ENCODE results near the gene CREB3L2. TPM values are rescaled to one million over a fixed set of nuclear protein-coding genes. Genes with fewer than 3 reads are reported as not detected.

Gene CREB3L2
- polyA plus RNA-seq, 3 donors = 6.9 to 12.9 (median 11.9) TPM

- peaks cover 11 to 17% of the 10 kb centered on the region in 2 donors for H3K36me3 Mint-ChIP-seq
- H3K9me3 ChIP-seq (replicated peaks in 1 of 2; ENCODE audit: control insufficient read depth in 1 of 2, insufficient read depth in 1 of 2, low read length in 2 of 2) = no peaks in the 10 kb centered on the region
- H3K79me2 ChIP-seq (ENCODE audit: insufficient read depth, low read length) = peaks cover 31% of the 10 kb centered on the region
- no peak overlapping the region for H3K9ac ChIP-seq (ENCODE audit: insufficient read depth, low read length, poor library complexity, severe bottlenecking)
- no peaks in the 10 kb centered on the region for H3K27me3 ChIP-seq (ENCODE audit: control insufficient read depth in 2 of 2, insufficient read depth in 2 of 2, low read length in 2 of 2)
- no peak for DNase-seq
- peaks cover 0 to 2% (median 0%) of the 10 kb centered on the region in 3 donors for H3K27me3 Mint-ChIP-seq (ENCODE audit: low read depth in 3 of 3)
- peaks cover 6% of the 10 kb centered on the region for H3K4me1 Mint-ChIP-seq
- intact Hi-C loops (cut with micrococcal nuclease) = loop anchor here in 1 of 2 donors (10.0 kb wide), 1 partner anchor 56 kb away; the partner anchor contains the start of gene CREB3L2
- no peak overlapping the region for H2AFZ ChIP-seq (ENCODE audit: insufficient read depth, low read depth, low read length, poor library complexity, severe bottlenecking)
- 100% methylated on average over 3 of the region's 6 CpGs for WGBS (ENCODE audit: insufficient coverage)
- H3K4me3 ChIP-seq (replicated peaks in 1 of 3; ENCODE audit: low read depth in 2 of 3, low read length in 3 of 3) = no peak overlapping the region
- no peak overlapping the region for H3K27ac ChIP-seq (ENCODE audit: low read depth in 1 of 2, low read length in 2 of 2)
- H3K4me3 Mint-ChIP-seq = no peak overlapping the region
- no peaks in the 10 kb centered on the region for H3K9me3 Mint-ChIP-seq
- H3K36me3 ChIP-seq (replicated peaks in 1 of 2; ENCODE audit: control insufficient read depth in 1 of 2, insufficient read depth in 2 of 2, low read length in 2 of 2) = no peaks in the 10 kb centered on the region
- no peak overlapping the region for H3K4me2 ChIP-seq (replicated peaks; ENCODE audit: extremely low read depth, low read length, poor library complexity, severe bottlenecking)
- no peaks in the 10 kb centered on the region for H4K20me1 ChIP-seq (ENCODE audit: insufficient read depth, low read length)
- H3K4me1 ChIP-seq (ENCODE audit: control insufficient read depth in 1 of 2, insufficient read depth in 2 of 2, low read length in 2 of 2) = no peaks in the 10 kb centered on the region
- H3K27ac Mint-ChIP-seq = no peak overlapping the region
- no peak for TF ChIP-seq CTCF (IDR thresholded peaks at IDR 0.05)
These were observed 53.0 kb downstream of the CREB3L2 start for GRCh38 chr7:137948845-137949330.

DNA sequence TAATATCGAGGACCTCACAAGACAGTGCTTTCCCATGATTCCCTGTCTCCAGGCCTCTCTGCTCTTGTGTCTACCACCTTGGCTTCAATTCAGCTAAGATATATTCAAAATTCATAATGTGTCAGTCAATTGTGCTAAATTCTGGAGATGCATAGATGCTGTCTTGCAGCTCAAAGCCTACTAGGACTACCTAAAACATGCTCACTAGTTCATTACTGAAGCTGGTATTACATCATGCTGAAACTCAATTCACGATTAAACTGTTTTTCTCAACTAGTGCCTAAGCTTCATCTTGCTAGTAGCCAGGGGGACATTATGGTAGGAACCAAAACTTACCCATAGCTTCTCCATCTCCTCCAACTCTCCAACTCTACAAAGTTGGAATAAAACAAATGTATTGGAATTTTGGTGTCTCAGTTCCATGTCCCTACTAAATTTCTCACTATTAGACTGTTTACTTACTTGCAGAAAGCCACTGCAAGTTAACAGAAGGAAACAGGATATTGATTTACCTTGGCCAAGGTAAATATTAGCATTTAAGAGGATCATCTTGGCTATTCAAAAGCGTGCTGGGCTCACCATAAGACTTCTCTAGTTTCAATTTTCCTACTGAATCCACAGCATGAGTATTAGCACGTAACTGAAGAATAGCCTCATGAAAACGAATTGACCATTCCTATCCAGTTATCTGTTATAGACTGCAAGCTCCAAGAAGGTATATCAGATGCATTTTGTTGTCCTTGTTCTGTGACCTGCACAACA lies 53.6 kb downstream of the CREB3L2 start:
- H3K9ac ChIP-seq (ENCODE audit: insufficient read depth, low read length, poor library complexity, severe bottlenecking) = no peak overlapping the region
- H3K36me3 Mint-ChIP-seq = peaks cover 9 to 15% of the 10 kb centered on the region in 2 donors
- no peak overlapping the region for H3K27ac ChIP-seq (ENCODE audit: low read depth in 1 of 2, low read length in 2 of 2)
- no peaks in the 10 kb centered on the region for H3K27me3 ChIP-seq (ENCODE audit: control insufficient read depth in 2 of 2, insufficient read depth in 2 of 2, low read length in 2 of 2)
- H3K4me3 Mint-ChIP-seq = no peak overlapping the region
- no peaks in the 10 kb centered on the region for H3K9me3 Mint-ChIP-seq
- H3K4me2 ChIP-seq (replicated peaks; ENCODE audit: extremely low read depth, low read length, poor library complexity, severe bottlenecking) = no peak overlapping the region
- peaks cover 0 to 2% (median 0%) of the 10 kb centered on the region in 3 donors for H3K27me3 Mint-ChIP-seq (ENCODE audit: low read depth in 3 of 3)
- DNase-seq = no peak
- H3K27ac Mint-ChIP-seq = peak overlapping the region in 1 of 7 donors; percentile 47
- no peaks in the 10 kb centered on the region for H3K36me3 ChIP-seq (replicated peaks in 1 of 2; ENCODE audit: control insufficient read depth in 1 of 2, insufficient read depth in 2 of 2, low read length in 2 of 2)
- H3K9me3 ChIP-seq (replicated peaks in 1 of 2; ENCODE audit: control insufficient read depth in 1 of 2, insufficient read depth in 1 of 2, low read length in 2 of 2) = no peaks in the 10 kb centered on the region
- TF ChIP-seq CTCF (IDR thresholded peaks at IDR 0.05) = no peak
- no peaks in the 10 kb centered on the region for H4K20me1 ChIP-seq (ENCODE audit: insufficient read depth, low read length)
- intact Hi-C loops (cut with micrococcal nuclease) = loop anchor here in 1 of 2 donors (10.0 kb wide), 1 partner anchor 57 kb away; the partner anchor contains the start of gene CREB3L2
- no peak overlapping the region for H2AFZ ChIP-seq (ENCODE audit: insufficient read depth, low read depth, low read length, poor library complexity, severe bottlenecking)
- H3K4me1 Mint-ChIP-seq = peaks cover 12% of the 10 kb centered on the region
- WGBS (ENCODE audit: insufficient coverage) = 100% methylated on average over 2 of the region's 5 CpGs
- no peaks in the 10 kb centered on the region for H3K4me1 ChIP-seq (ENCODE audit: control insufficient read depth in 1 of 2, insufficient read depth in 2 of 2, low read length in 2 of 2)
- peaks cover 31% of the 10 kb centered on the region for H3K79me2 ChIP-seq (ENCODE audit: insufficient read depth, low read length)
- H3K4me3 ChIP-seq (replicated peaks in 1 of 3; ENCODE audit: low read depth in 2 of 3, low read length in 3 of 3) = no peak overlapping the region

Data from CD14-positive monocyte (primary cell).